Ovary (tissue), 3 donors: ENCODE measurements around the gene HSD17B3.
"Not testable (repeated sequence)": the region's sequence is repeated elsewhere in the genome, so short reads cannot be mapped to it uniquely, and the experiment has no call there.

ENCODE experiments used
- CTCF ChIP-seq, 3 donors: fragments of 450-650 bp in 2 of 3; fragments of 200-600 bp in 1 of 3; IDR thresholded peaks; one replicate each; pipeline versions ENCODE4 v1.5.1 to v1.8.0; 2016 to 2022; ENCODE audit warnings: antibody characterized with exemption in 3 of 3, mild to moderate bottlenecking in 1 of 3
- EP300 ChIP-seq: sonication (generic); formaldehyde crosslinking; IDR thresholded peaks from one replicate; pipeline ENCODE4 v1.6.1; 2017; ENCODE audit warnings: antibody characterized with exemption
- donor health status: DM: no; HTN: no; CAD: no.

GRCh38 chr9:96236337-96236736 is 65.6 kb downstream of the HSD17B3 start:
- not testable (repeated sequence) for TF ChIP-seq CTCF (IDR thresholded peaks at IDR 0.05); EP300
